GM19025 (cell line): ENCODE results near the gene GABBR1.

ENCODE experiments used
- ATAC-seq: cut with Tn5 transposase; IDR thresholded peaks from one replicate; pipeline ENCODE4 v1.9.1; 2021; ENCODE audit warnings: mild to moderate bottlenecking, low read depth, moderate library complexity; ENCODE audit not compliant: unreplicated experiment

GABBR1 gene

DNA sequence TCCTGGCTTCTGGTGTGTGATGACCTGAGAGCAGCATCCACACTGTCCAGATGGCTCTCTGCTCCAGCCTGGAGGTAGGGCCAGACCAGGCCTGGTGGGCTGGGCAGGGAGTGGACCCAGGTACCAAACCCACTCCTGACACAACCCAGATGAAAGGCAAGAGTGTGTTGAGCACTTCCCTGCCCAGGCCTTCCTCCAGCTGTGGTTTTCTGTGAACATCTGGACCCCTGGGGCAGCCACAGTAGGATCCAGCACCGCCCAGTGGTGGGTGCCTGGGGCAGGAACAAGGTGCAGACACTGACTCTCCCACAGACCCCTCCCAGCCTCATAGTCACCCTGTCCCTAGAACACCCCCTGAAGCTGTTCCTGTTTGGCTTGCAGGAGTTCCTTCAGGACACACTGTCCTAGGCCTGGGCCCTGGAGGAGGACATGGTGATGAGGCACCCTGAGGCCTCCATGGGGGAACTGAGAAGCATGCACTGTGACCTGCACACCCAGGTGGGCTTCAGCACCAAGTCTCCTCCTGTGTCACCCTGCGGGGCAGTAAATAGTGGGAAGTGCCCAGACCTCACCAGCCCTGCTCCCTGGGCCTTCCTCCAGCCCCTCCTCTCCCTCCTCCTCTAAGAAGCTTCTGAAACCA lies 102.2 kb downstream of the GABBR1 start:
- ATAC-seq = no peak

- no peak for ATAC-seq
These were observed 103.0 kb downstream of the GABBR1 start for GRCh38 chr6:29529956-29530355.

GRCh38 chr6:29528988-29529560 lies 103.9 kb downstream of the GABBR1 start:
- ATAC-seq = no peak

- no peak for ATAC-seq
These were observed 104.6 kb downstream of the GABBR1 start for GRCh38 chr6:29528300-29528931.

DNA sequence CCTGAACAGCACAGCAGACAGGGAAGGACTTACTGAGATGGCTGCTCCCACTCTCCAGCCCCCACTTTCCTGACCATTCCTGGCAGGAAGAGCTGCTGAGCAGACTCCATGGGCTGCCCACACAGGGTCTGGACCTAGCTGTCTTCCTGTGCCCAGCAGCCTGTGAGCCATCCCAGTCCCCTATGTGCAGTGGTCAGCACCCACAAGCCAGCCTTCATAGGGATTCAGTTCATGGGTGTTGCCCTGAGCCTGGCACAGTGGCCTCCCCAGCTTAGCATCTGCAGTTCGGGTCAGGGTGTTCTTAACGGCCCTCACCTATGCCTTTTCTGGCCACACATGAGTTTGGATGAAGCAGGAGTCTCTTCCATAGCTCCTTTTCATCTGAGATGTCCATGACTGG lies 105.4 kb downstream of the GABBR1 start:
- no peak for ATAC-seq

DNA sequence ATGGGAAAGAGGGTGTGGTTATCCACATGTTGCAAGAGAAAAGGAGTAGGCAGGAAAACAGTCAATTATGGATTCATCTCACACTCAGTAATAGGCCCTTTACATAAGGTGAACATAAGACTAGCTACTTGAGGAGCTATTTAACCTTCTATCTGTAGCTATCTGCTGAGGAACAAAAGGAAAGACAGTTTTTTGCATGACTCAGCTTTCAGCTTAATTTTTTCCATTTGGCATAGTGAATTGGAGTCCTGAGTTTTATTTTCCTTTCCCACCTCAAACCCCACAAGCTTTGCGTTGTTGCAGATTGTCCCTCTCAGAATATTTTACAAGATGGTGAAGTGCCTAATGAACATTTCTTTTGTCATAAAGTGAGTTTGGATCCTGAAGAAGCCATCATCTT lies 105.9 kb downstream of the GABBR1 start:
- ATAC-seq = no peak

DNA sequence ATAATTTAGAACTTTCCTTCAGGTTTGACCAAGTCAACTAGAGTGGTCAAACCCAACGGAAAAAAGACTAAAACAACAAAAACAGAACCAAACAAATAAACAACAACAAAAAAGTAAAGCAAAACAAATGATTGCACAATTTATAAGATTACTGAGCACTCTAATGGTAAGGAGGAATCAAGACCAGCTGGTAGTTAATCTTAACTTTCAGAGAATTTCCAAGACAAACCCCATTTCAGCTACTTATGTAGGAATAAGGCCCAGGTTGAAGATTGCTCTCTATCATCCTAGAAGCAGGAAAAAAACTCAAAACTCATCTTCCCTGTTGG lies 107.7 kb downstream of the GABBR1 start:
- ATAC-seq = no peak

- no peak for ATAC-seq
These were observed 108.3 kb downstream of the GABBR1 start for GRCh38 chr6:29524444-29525310.

- ATAC-seq = no peak
These were observed 108.9 kb downstream of the GABBR1 start for GRCh38 chr6:29524044-29524443.

- no peak for ATAC-seq
These were observed 110.8 kb downstream of the GABBR1 start for GRCh38 chr6:29522227-29522626.

DNA sequence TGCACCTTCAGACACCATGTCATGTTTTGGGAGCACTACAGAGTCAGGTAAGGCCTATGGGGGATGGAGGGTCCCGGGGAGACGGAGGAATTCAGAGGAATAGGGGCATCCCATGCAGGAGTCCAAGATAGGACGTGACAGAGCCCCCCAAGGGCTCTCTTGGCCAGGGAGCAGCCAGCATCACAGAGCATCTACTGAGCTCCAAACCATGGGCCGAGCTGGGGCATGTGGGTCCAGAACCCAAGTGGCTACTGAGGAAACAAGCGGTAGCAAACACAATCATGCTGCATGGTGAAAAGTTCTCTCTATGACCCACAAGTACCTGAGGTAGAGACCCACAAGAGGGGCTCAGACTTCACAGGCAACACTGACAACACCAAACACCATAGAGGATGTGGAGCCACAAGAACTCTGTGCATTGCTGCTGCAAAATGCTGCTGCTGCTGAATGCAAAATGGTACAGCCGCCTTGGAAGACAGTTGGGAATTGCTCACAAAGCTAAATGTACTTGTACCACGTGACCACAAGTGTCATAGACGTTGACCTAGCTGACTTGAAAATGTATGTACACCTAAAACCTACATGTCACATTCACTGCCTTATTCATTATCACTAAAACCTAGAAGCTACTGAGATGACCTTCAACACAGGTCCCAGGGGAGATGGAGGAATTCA lies 111.8 kb downstream of the GABBR1 start:
- ATAC-seq = no peak

GRCh38 chr6:29520232-29520631 lies 112.8 kb downstream of the GABBR1 start:
- no peak for ATAC-seq

- ATAC-seq = no peak
These were observed 113.5 kb downstream of the GABBR1 start for GRCh38 chr6:29519291-29520010.

DNA sequence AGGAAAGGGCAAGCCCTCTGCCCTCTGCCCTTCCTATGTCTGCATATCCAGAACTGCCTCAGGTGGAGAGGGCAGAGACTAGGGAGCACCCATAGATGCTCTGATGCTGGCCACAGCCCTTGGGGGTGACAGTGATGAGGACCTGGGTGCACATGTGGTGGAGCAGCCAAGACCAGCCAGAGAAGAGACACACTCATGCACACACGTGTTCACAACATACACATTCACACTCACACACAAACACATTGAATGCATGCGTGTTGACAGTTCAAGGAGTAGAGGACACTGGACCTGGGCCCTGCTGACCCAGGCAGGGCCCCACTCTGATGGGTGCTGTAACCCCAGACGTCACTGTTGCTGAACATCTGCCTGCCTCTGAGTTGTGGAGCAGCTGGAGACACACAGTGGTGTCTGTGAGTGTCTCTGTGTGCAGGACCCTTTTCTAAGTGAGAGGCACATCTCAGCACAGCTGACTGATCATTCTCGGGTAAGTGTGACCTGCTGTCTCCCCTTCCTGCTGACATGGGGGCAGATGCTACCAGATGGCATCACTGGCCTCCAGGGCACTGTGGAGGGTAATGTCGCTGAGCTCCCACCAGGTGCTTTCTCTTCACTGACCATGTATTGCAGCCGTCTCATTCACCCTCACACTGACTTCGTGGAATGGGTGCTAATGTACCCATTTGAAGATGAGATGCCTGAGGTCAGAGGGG lies 115.1 kb downstream of the GABBR1 start:
- ATAC-seq = no peak

GRCh38 chr6:29517245-29517644 lies 115.7 kb downstream of the GABBR1 start:
- ATAC-seq = no peak

- no peak for ATAC-seq
These were observed 116.9 kb downstream of the GABBR1 start for GRCh38 chr6:29516108-29516507.

DNA sequence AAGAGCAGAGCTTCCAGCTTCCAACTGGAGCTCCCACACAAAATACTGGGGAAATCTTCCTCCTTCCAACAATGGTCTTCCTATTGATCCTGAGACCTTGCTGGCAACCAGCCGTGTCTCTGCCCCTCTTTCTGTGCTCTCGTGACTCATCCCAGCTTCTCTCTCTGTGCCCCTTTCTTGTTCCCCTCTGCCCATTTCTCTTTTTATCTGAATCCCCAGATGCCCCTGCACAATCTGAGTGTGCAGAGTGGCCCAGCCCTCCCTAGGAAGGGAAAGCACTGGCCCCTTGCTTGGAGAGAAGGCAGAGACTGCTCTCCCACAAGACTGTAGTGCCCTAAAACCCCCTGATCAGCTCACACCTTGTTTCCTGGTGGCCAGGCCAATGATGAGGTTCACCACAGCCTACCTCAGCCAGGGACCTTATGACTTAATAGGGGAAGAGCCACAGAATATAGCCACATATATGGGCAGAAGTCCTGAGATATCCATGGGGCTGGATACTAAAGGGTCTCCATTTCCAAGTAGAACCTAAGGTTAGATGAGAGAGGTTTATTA lies 122.2 kb downstream of the GABBR1 start:
- ATAC-seq = no peak

DNA sequence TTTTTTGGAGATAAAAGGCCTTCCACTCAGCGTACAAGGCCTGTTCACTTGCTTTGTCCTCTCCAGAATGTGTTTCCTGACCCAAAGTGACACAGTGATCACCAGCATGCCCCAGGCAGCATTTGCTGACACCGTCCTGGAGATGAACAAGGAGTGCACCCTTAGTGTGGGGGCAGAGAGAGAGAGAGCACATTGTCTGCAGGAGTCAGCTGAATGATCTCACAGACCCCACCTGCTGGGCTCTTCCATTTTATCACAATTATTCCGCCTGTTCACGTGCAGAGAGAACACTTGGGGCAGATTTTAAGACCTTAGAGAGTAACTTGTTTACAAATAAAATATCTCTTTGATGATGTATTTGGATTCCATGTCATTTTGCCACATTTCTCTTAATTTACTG lies 122.8 kb downstream of the GABBR1 start:
- no peak for ATAC-seq
